GM10248 (cell line): Measurements from ENCODE around the gene TMEM181.
"Not testable (repeated sequence)": the region's sequence is repeated elsewhere in the genome, so short reads cannot be mapped to it uniquely, and the experiment has no call there.

ENCODE experiments used
- CTCF ChIA-PET: fragments of 300-600 bp; sonication (Branson Sonifier 250); formaldehyde crosslinking; extraction: SDS; loops from one replicate; lab custom pipeline; 2021; ENCODE audit warnings: antibody characterized with exemption; lab: Yijun Ruan, JAX
- POLR2A ChIA-PET: fragments of 350-650 bp; sonication (Branson Sonifier 250); formaldehyde crosslinking; extraction: SDS; loops from one replicate; lab custom pipeline; 2020; ENCODE audit warnings: antibody characterized with exemption; lab: Yijun Ruan, JAX
- DNase-seq: peaks from one replicate; pipeline ENCODE4 v3.0.0; 2012; ENCODE audit errors: extremely low spot score
- TF ChIP-seq, protein P1 (sequence below): IDR thresholded peaks from 2 replicates; pipeline ENCODE4 v1.5.1; 2012; ENCODE audit warnings: mild to moderate bottlenecking, low read depth; ENCODE audit errors: extremely low read depth, missing control alignments, control extremely low read depth

Gene TMEM181

DNA sequence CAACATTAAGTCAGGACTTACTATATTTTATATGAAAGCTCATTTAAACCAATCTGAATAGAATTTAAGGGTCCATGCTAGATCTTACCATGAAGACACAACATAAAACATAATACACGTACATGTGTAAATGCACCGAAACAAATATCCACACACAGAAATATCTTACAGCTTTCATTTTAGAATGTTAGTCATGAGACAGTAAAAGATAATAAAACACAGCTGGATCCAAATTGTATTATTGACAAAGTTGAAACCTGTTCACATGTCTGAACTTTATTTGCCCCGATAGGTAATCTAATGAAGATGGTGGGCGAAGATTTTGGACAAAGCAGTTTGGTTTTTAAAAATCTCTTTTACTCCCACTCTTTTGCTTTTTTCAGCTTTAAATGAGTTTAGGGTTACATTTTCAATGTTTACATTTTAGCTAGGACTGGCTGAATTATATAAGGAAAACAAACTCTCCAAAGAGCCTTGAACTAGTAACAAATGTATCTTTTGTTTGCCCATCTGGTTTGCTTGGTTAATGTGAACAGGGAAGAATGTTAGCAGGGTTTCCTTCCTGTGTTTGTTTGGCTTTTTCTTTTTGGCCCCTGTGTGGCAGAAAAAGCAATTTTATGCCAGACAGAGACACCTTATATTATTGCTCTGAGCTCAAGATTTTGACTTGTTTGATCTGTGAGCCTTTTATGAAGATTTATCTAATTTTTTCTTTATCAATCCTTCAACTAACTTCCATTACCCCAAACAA is 5.1 kb upstream of the TMEM181 start:
- TF ChIP-seq, protein P1, sequence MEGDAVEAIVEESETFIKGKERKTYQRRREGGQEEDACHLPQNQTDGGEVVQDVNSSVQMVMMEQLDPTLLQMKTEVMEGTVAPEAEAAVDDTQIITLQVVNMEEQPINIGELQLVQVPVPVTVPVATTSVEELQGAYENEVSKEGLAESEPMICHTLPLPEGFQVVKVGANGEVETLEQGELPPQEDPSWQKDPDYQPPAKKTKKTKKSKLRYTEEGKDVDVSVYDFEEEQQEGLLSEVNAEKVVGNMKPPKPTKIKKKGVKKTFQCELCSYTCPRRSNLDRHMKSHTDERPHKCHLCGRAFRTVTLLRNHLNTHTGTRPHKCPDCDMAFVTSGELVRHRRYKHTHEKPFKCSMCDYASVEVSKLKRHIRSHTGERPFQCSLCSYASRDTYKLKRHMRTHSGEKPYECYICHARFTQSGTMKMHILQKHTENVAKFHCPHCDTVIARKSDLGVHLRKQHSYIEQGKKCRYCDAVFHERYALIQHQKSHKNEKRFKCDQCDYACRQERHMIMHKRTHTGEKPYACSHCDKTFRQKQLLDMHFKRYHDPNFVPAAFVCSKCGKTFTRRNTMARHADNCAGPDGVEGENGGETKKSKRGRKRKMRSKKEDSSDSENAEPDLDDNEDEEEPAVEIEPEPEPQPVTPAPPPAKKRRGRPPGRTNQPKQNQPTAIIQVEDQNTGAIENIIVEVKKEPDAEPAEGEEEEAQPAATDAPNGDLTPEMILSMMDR: no peak
- CTCF ChIA-PET: interaction anchor here (0.9 kb wide), 1 partner anchor 11 kb away, joined by 4 read pairs; no protein-coding TSS in a partner anchor

DNA sequence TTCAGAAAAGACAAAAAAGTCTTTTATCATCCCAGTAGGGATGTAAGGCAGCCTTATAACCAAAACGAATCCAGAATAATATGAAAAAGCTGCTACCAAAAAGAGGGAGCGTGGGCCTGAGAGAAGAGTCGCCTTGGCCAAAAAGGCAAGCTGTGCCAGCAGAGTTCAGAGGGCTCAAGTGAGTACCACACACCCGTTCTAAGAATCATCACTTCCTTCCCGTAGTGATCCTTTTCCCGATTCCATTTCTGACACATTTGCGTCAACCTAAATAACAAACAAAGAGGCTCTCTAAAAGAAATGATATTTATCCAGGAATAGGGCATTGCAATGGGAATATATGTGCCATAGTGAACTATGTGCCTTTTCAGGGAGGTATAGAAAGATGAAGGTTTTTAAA is 3.8 kb upstream of the TMEM181 start:
- CTCF ChIA-PET: interaction anchor here (0.8 to 3.0 kb wide), 4 partner anchors 12 to 335 kb away, joined by 3 to 9 read pairs (median 4); no protein-coding TSS in a partner anchor
- TF ChIP-seq, protein P1: no peak
- DNase-seq: no peak
- POLR2A ChIA-PET: no interaction called here

More for the DNA sequence above, 5.1 kb upstream of the TMEM181 start:
- POLR2A ChIA-PET: no interaction called here
- DNase-seq: no peak

DNA sequence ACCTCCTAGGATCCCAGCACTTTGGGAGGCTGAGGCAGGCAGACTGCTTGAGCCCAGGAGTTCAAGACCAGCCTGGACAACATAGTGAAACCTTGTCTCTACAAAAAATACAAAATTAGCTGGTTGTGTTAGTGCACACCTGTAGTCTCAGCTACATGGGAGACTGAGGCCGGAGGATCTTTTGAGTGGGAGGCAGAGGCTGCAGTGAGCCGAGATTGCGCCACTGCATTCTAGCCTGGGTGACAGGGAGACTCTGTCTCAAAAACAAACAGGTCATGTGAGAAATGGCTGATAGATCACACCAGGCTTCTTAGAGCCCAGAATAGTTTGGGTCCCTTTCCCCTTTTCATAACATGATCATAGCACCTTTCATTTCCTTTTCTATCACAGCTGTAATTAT is 2.8 kb upstream of the TMEM181 start:
- CTCF ChIA-PET: interaction anchor here (0.7 to 3.0 kb wide), 8 partner anchors 11 to 343 kb away, joined by 3 to 9 read pairs (median 4); no protein-coding TSS in a partner anchor
- DNase-seq, POLR2A ChIA-PET: not testable (repeated sequence)

DNA sequence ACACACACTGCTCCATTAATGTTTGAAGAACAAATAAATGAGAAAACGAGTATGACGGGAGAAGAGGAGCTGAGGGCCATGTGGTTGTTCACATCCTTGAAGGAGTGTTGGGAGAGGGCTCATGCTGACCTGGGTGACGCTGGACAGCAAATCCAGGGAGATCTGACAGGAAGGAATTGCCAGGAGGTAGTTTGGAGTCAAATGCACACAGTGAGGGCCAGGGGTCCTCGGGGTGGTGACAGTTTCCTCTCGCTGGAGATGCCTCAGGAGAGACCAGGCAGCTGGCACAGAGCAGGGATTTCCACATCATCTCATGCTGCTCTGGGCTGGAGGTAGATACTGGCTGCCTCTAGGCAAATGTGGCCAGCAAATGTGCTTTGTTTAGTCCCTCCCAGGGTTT is 2.0 kb upstream of the TMEM181 start:
- TF ChIP-seq, protein P1: no peak
- POLR2A ChIA-PET: interaction anchor here (0.6 kb wide), 1 partner anchor 1177 kb away, joined by 3 read pairs; no protein-coding TSS in a partner anchor
- no peak for DNase-seq

DNA sequence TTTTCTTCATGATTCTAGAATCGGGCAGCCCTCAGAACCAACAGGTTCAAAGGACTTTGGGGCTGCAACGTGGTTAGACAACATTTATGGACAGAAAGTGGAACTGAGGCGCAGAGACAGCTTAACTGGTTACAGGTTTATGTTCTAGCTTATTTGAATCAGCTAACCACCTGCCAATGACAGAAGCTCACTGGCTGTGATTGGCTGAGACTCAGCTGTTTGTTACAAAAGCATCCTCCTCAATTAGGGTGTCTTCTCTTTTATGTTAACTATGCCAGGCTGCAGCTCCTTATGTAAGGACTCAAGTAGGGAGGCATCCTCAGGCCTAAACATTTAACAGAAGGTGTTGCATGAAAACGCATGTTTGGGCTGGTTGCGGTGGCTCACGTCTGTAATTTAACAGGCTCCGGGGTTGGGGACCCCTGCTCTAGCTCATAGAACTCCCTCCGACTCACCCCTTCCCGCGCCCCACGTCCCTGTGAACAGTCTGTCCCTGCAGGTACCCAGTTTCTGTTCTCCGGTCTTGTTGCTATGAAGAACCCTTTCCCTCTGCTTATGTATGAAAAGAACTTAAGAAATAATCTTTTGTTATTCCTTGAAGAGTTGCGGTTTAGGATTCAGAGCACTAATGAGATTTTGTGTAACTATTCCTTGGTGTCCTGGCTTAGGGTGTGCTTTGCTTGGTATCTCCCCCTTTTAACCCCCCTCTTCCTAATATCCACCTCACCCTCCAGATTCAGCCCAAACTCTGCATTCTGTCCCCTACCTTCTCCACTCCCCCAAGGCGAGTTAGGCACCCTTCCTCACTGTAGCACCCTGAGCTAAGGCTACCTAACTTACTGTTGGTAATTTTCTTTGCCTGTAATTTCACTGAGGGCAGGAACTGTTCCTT is 1.2 kb upstream of the TMEM181 start:
- CTCF ChIA-PET: interaction anchor here (0.8 to 3.0 kb wide), 14 partner anchors 8 to 344 kb away, joined by 3 to 9 read pairs (median 4); no protein-coding TSS in a partner anchor
- no peak for DNase-seq
- POLR2A ChIA-PET: interaction anchor here (0.6 kb wide), 1 partner anchor 1177 kb away, joined by 3 read pairs; no protein-coding TSS in a partner anchor
- TF ChIP-seq, protein P1: no peak

More for the DNA sequence above, 2.0 kb upstream of the TMEM181 start:
- CTCF ChIA-PET: interaction anchor here (0.7 to 3.0 kb wide), 11 partner anchors 11 to 344 kb away, joined by 3 to 9 read pairs (median 4); no protein-coding TSS in a partner anchor

DNA sequence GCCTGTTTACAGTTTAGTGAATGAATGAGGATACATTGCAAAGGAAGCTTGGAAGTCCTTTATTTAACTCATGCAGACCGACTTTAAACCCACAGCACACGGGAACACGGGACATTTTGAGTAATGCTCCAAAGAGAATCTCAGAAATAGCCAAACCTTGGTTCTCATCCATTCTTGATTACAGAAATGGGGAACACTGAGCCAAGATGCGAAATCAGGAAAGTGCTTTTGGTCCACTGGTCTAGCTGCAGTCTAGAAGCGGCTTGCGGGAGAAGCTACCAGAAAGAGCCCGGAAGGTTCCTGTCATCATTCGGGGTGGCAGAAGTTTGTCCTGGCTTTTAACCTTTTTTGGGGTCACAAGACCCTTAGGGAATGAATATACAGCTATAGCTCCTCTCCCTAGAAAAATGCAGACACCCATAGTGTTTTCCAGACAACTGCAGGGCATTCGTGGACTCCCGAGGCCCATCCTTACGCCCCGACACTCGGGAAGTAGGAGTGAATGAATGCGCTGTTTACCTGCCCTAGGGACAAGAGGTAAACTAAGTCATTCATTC is 475 bp upstream of the TMEM181 start:
- ChIA-PET CTCF (interaction anchor here (0.7 to 1.9 kb wide), 6 partner anchors 8 to 346 kb away, joined by 3 to 7 read pairs (median 3); no protein-coding TSS in a partner anchor), POLR2A (no interaction called here)
- no peak for DNase-seq
- TF ChIP-seq, protein P1: no peak
